OCI-M2 (cell line): ENCODE measurements around the gene DCAF7.

Source experiments
- DNase-seq: peaks from one replicate; lab custom pipeline; 2025; ENCODE audit not compliant: unreplicated experiment; lab: John Stamatoyannopoulos, UW

Gene DCAF7

GRCh38 chr17:63524051-63524450, 26.2 kb upstream of the DCAF7 start:
- DNase-seq, result no peak

- no peak for DNase-seq
Observed at GRCh38 chr17:63525190-63525946, 24.9 kb upstream of the DCAF7 start.

GRCh38 chr17:63526861-63527260, 23.4 kb upstream of the DCAF7 start:
- no peak for DNase-seq

GRCh38 chr17:63528183-63528582, 22.1 kb upstream of the DCAF7 start:
- no peak for DNase-seq

- no peak for DNase-seq
Observed at GRCh38 chr17:63529711-63530556, 20.3 kb upstream of the DCAF7 start.

- DNase-seq, result no peak
Observed at GRCh38 chr17:63530557-63531021, 19.7 kb upstream of the DCAF7 start.

GRCh38 chr17:63531022-63531965, 19.0 kb upstream of the DCAF7 start:
- DNase-seq, result no peak

GRCh38 chr17:63533433-63534077, 16.7 kb upstream of the DCAF7 start:
- no peak for DNase-seq

GRCh38 chr17:63534078-63534570, 16.2 kb upstream of the DCAF7 start:
- DNase-seq, result no peak

GRCh38 chr17:63534816-63535455, 15.3 kb upstream of the DCAF7 start:
- no peak for DNase-seq

- no peak for DNase-seq
Observed at GRCh38 chr17:63535640-63536039, 14.6 kb upstream of the DCAF7 start.

GRCh38 chr17:63537001-63537400, 13.3 kb upstream of the DCAF7 start:
- DNase-seq, result no peak

GRCh38 chr17:63537991-63538692, 12.1 kb upstream of the DCAF7 start:
- no peak for DNase-seq

GRCh38 chr17:63538693-63539595, 11.3 kb upstream of the DCAF7 start:
- no peak for DNase-seq

GRCh38 chr17:63540590-63540989, 9.7 kb upstream of the DCAF7 start:
- DNase-seq, result no peak

GRCh38 chr17:63542218-63542545, 8.1 kb upstream of the DCAF7 start:
- DNase-seq, result no peak

GRCh38 chr17:63542942-63543821, 7.1 kb upstream of the DCAF7 start:
- no peak for DNase-seq
